Endometrial microvascular endothelial cells (primary cell): Measurements from ENCODE around the gene ASB15. TPM values are rescaled to one million over a fixed set of nuclear protein-coding genes. Genes with fewer than 3 reads are reported as not detected.
"Not testable (repeated sequence)": the region's sequence is repeated elsewhere in the genome, so short reads cannot be mapped to it uniquely, and the experiment has no call there.

Experiments used
- in situ Hi-C: cut with HindIII; loops from 2 replicates; pipeline ENCODE4 v1.10.0; 2017; ENCODE audit warnings: low sequenced_read_pairs, low pct_unique_long_range_greater_than_20kb; ENCODE audit errors: inconsistent ontology term
- total RNA-seq: library from RNA; depleted of rRNA; stranded (reverse); fragments of >200 nt; gene quantifications from one replicate; pipeline ENCODE4 v1.2.3, GENCODE V29; 2015; ENCODE audit errors: inconsistent ontology term

Gene ASB15
- total RNA-seq, 1 donor from 2014 or later, result not detected

DNA sequence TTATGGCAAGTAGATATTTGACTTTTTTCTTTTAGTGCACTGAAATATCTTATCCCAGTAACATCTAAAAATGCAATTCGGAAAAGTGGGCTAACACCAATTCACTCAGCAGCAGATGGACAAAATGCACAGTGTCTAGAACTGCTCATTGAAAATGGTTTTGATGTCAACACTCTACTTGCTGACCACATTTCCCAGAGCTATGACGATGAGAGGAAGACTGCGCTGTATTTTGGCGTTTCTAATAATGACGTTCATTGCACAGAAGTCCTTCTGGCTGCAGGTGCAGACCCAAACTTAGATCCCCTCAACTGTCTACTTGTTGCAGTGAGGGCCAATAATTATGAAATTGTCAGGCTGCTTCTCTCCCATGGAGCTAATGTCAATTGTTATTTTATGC is 27.2 kb downstream of the ASB15 start:
- in situ Hi-C loops, result no loop called here

- in situ Hi-C loops, result no loop called here
These were observed 27.7 kb downstream of the ASB15 start for GRCh38 chr7:123629281-123629680.

DNA sequence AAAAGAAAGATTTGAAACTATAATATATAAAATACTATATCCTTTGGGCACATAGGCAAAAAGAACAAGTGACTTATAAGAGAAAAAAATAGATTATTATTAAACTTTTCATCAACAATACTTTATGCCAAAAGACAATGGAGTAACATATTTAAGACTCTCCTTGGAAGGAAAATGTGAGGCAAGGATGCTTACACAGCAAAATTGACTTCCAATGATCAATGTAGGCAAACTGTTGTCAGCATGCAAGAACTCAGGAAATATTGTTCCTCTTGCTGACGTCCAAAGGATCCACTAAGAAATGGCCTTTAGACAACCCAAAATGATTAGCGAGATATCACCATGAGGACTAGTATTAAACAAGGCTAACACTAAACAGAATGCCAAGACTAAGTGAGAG is 31.2 kb downstream of the ASB15 start:
- in situ Hi-C loops, result no loop called here

- in situ Hi-C loops, result no loop called here
These were observed 31.9 kb downstream of the ASB15 start for GRCh38 chr7:123633553-123633952.

GRCh38 chr7:123634011-123634573 is 32.5 kb downstream of the ASB15 start:
- in situ Hi-C loops, result not testable (repeated sequence)

- in situ Hi-C loops, result no loop called here
These were observed 34.1 kb downstream of the ASB15 start for GRCh38 chr7:123635551-123636359.

DNA sequence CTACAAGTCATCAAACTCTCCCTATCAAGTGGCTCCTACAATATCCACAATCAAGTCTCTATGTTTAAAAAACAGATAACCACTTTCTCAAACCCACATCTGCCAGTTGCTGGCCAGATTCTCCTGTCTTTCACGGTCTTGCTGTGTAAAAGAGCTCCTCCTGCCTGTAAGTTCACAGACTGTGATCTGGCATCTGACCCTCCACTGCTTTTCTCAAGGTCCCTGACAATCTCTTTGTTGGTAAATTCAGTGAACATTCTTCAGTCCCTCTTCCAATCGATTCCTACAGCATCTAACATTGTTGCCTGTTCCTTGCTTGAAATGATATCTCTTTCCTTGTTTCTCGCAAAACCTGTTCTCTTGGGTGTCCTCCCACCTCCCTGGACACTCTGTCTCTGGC is 35.6 kb downstream of the ASB15 start:
- in situ Hi-C loops, result no loop called here

DNA sequence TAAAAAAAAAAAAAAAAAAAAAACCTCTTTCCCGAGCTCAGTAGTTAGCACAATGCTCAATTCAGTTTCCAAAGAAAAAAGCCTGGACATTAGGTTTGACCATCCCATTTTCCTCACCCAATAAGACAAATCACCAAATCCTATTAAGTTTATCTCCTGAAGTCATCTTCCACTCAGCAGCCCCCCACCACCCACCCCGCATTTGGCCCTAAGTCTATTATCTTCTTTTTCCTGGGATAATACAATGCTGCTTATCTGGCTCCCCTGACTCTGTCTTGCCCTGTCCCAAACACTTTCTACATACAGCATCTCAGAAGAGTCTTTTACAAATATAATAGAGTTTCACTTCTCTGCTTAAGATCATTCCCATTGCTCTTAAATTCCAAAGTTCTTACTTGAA is 36.3 kb downstream of the ASB15 start:
- in situ Hi-C loops, result no loop called here

- in situ Hi-C loops, result no loop called here
These were observed 38.0 kb downstream of the ASB15 start for GRCh38 chr7:123639631-123640030.

GRCh38 chr7:123640583-123640982 is 39.0 kb downstream of the ASB15 start:
- in situ Hi-C loops, result no loop called here

DNA sequence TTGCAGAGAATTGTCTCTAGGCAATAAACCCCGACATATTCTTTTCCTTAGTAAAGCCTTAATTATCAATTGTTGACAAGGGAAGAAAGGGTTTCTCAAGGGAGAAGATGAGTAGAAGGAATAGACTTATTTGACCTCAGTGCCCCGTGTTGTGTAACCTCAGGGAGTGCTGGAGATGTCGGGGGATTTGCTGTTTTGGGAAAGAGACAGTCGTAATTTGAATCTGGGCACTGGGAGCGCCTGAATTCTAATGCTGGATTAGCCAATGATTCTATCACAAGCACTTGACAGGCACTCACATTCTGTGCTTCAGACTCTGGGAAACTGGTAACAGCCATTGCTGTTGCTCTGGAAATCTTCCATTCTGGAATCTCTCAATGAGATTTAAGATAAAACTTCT is 40.3 kb downstream of the ASB15 start:
- in situ Hi-C loops, result no loop called here

DNA sequence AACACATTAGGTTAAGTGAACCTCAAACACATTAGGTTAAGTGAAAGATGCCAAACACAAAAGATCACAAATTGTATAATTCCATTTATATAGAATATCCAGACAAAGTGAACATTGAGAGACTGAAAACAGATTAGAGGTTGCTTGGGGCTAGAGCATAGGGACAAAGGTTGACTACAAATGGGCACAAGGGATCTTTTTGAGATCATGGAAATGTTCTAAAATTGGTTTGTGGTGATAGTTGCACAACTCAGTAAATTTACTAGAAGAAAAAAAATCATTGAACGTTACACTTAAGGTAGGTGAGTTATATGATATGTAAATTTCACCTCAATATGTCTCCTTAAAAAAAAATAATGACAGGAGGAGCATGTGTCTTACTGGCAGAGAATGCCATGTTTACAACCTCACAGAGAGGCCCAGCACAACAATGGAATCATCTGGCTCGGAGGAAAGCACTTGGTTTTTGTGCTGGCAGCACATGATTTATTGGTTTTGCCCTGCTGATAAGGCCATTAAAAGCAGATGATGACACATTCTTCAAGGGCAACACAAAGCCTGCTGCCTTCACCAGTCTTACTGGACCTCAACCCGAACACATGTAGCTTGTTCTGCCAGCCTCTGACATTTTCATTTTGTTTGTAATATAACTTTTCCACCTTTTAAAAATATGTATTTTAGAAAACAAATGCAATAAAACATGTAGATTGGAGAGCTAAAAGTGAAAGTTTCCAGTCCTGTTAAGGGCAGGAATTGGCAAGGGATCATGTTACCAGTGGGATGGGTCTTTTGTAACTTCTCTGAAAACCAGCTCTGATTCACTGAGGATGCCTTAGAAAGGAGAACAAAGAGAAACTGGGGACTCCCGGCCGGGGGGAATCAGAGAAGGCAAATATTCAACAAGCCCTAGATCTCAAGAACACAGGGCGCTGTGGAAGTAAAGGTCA is 42.1 kb downstream of the ASB15 start:
- in situ Hi-C loops, result no loop called here

DNA sequence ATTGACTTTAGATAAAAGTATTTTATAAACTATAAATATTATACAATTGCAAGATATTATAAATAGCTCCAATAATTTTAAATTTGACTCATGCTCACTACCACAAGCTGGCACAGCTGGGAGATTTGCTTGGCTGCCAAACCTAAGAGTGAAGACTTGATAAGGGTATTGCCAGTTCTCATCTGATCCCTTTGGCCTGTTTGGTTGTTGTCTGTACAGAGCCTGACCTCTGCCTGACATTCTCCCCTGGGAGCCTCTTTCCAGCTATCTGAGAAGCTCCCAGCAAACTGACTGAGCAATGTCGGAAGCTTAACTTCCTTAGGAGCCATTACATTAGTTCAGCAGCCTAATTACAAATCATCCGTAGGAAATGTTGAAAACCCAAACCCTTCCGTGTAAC is 43.9 kb downstream of the ASB15 start:
- in situ Hi-C loops, result no loop called here

- in situ Hi-C loops, result no loop called here
These were observed 45.6 kb downstream of the ASB15 start for GRCh38 chr7:123647106-123647730.

DNA sequence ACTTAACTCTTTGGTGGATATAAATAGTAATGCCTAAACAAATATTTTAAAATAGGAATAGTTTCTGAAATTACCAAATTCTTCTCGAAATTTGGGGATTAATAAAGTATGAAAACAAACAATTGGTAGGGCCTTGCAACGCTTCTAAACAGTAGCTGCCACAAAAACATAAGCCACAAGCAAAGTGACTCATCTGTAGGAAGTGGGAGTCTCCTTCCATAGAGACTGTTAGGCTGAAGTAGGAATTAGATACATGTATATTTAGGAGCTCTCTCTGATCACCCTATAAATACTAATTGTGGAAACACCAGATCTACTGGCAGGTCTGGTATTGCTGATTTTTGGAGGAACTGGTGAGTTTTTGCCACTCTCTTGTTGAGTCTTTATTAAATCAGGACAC is 48.3 kb downstream of the ASB15 start:
- in situ Hi-C loops, result no loop called here

GRCh38 chr7:123650595-123650994 is 49.0 kb downstream of the ASB15 start:
- in situ Hi-C loops, result no loop called here

GRCh38 chr7:123652406-123652805 is 50.8 kb downstream of the ASB15 start:
- in situ Hi-C loops, result no loop called here

DNA sequence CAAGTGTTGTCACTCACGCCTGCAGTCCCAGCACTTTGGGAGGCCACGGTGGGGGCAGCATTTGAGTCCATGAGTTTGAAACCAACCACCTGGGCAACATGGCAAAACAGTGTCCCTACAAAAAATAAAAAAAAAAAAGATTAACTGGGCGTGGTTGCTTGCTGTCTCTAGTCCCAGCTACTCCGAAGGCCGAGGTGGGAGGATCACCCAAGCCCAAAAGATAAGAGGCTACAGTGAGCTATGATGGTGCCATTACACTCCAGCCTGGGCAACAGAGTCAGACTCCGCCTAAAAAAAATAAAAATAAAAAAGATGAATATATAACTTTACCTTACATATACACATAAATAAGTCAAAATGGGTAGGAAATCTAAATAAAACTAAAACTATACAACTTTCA is 51.5 kb downstream of the ASB15 start:
- in situ Hi-C loops, result no loop called here

DNA sequence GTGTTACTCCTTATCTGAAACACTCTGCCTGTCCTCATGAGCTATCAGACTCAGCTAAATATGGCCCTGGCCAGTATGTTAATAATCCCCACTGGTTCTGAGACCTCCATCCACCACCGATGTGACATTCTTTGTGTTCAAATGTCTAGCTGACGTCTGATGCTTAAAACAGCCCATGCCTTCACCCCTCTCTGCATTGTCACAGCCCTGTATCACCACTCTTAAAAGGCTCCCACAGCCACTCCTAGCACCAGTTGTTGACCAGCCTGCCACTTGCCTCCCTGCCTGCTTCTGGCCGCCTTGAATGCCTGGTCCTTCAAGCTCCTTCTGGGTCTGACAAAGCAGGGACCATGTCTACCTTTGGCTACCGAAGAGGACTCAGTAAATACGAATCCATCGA is 54.0 kb downstream of the ASB15 start, which contains the start of gene LMOD2:
Gene LMOD2 (plus strand): TSS at position 253 of the 400 bp plus-strand sequence. CDS start 98 bp downstream, at position 351.
- in situ Hi-C loops, result no loop called here
